ENCODE measurements around the gene ZNF821. TPM values are rescaled to one million over a fixed set of nuclear protein-coding genes. Genes with fewer than 3 reads are reported as not detected.

The ZNF821 gene
- total RNA-seq, 1 experiment from 2014 or later: 6.4 TPM

- TF ChIP-seq POLR2AphosphoS5 (IDR thresholded peaks at IDR 0.05; ENCODE audit: low read depth, low read length) (peak; percentile 85), TCF7L2 (IDR thresholded peaks at IDR 0.05; ENCODE audit: low read depth, low read length) (peak; percentile 99), SIN3A (IDR thresholded peaks at IDR 0.05; ENCODE audit: borderline replicate concordance, insufficient read depth, low read depth, low read length) (peak; percentile 96), CTCF (IDR thresholded peaks at IDR 0.05) (no peak), REST (IDR thresholded peaks at IDR 0.05; ENCODE audit: insufficient read depth in 1 of 2, low read depth in 2 of 2, low read length in 1 of 2) (no peak)
- BruUV-seq (replicated peaks): no TSS peak
- no peaks in the 10 kb centered on the region for H3K27me3 ChIP-seq (ENCODE audit: control insufficient read depth, insufficient read depth, low read length)
- peaks cover 7% of the 10 kb centered on the region for H3K36me3 ChIP-seq (ENCODE audit: control insufficient read depth, insufficient read depth, low read length)
- H3K9me3 ChIP-seq (ENCODE audit: control insufficient read depth, insufficient read depth, low read depth, low read length): no peaks in the 10 kb centered on the region
- ChIA-PET POLR2A (interaction anchor here (0.6 kb wide), 2 partner anchors 10 to 21 kb away, joined by 3 read pairs; no protein-coding TSS in a partner anchor), CTCF (no interaction called here)
- H3K4me1 ChIP-seq (ENCODE audit: control insufficient read depth, insufficient read depth, low read length): peaks cover 3% of the 10 kb centered on the region; the same call in 1 of the 2 replicates
- in situ Hi-C loops (cut with HindIII; ENCODE audit: low pct_unique_long_range_greater_than_20kb, low sequenced_read_pairs) (no loop called here), intact Hi-C loops (cut with micrococcal nuclease; ENCODE audit: unreplicated experiment) (no loop called here)
- H3K4me3 ChIP-seq (ENCODE audit: low read depth in 2 of 2, low read length in 2 of 2): peak within 1 kb of the TSS; percentile 83 to 87
- ATAC-seq: peak; percentile 94
- DNase-seq (ENCODE audit: low read depth, low spot score): peak; percentile 79
- H3K27ac ChIP-seq (ENCODE audit: low read length): peak within 1 kb of the TSS; percentile 96
Measured at GRCh38 chr16:71894921-71895678, 11.1 kb upstream of the ZNF821 start, which contains the start of gene IST1. Gene IST1 (plus strand): TSS chr16:71895531. CDS start chr16:71915641, 20,110 bp downstream.

- TF ChIP-seq REST (IDR thresholded peaks at IDR 0.05; ENCODE audit: insufficient read depth in 1 of 2, low read depth in 2 of 2, low read length in 1 of 2) (no peak), POLR2AphosphoS5 (IDR thresholded peaks at IDR 0.05; ENCODE audit: low read depth, low read length) (no peak), SIN3A (IDR thresholded peaks at IDR 0.05; ENCODE audit: borderline replicate concordance, insufficient read depth, low read depth, low read length) (no peak), CTCF (IDR thresholded peaks at IDR 0.05) (no peak), TCF7L2 (IDR thresholded peaks at IDR 0.05; ENCODE audit: low read depth, low read length) (no peak)
Measured at GRCh38 chr16:71894229-71894920, 10.4 kb upstream of the ZNF821 start.

More at GRCh38 chr16:71894229-71894920, 10.4 kb upstream of the ZNF821 start:
- Histone ChIP-seq H3K27me3 (ENCODE audit: control insufficient read depth, insufficient read depth, low read length) (no peaks in the 10 kb centered on the region), H3K36me3 (ENCODE audit: control insufficient read depth, insufficient read depth, low read length) (peaks cover 7% of the 10 kb centered on the region), H3K9me3 (ENCODE audit: control insufficient read depth, insufficient read depth, low read depth, low read length) (no peaks in the 10 kb centered on the region), H3K4me1 (ENCODE audit: control insufficient read depth, insufficient read depth, low read length) (peaks cover 3% of the 10 kb centered on the region; the same call in 1 of the 2 replicates), H3K4me3 (ENCODE audit: low read depth in 2 of 2, low read length in 2 of 2) (peak overlapping the region; percentile 83 to 87), H3K27ac (ENCODE audit: low read length) (peak overlapping the region; percentile 96)
- POLR2A ChIA-PET: interaction anchor here (0.6 kb wide), 2 partner anchors 11 to 23 kb away, joined by 3 to 8 read pairs; no protein-coding TSS in a partner anchor
- in situ Hi-C loops (cut with HindIII; ENCODE audit: low pct_unique_long_range_greater_than_20kb, low sequenced_read_pairs) (no loop called here), intact Hi-C loops (cut with micrococcal nuclease; ENCODE audit: unreplicated experiment) (no loop called here)
- ATAC-seq (peak; percentile 40), DNase-seq (ENCODE audit: low read depth, low spot score) (no peak)
- CTCF ChIA-PET: no interaction called here
- TSS peak; percentile 96 for BruUV-seq (replicated peaks)
